PC-3 (cell line): ENCODE data around the gene ARPIN. TPM values are rescaled to one million over a fixed set of nuclear protein-coding genes. Genes with fewer than 3 reads are reported as not detected.

ENCODE experiments used
- ATAC-seq: fragments of 200-7000 bp; cut with Tn5 transposase; 2 replicates; pipeline ENCODE4 v1.9.1; 2020; ENCODE audit warnings: mild to moderate bottlenecking, moderate library complexity
- BruUV-seq: library from RNA; stranded (reverse); fragments of 400-500 nt; replicated peaks from 2 replicates; lab custom pipeline; 2021; lab: Mats Ljungman, UMichigan
- CTCF ChIA-PET: fragments of 300-600 bp; sonication (Branson Sonifier 250); formaldehyde crosslinking; loops from one replicate; lab custom pipeline; 2022; ENCODE audit warnings: antibody characterized with exemption; lab: Charles Lee
- POLR2A ChIA-PET: fragments of 300-600 bp; sonication (Branson Sonifier 250); formaldehyde crosslinking; loops from one replicate; lab custom pipeline; 2022; ENCODE audit warnings: antibody characterized with exemption; ENCODE audit not compliant: unreplicated experiment; lab: Charles Lee
- DNase-seq: peaks from one replicate; pipeline ENCODE4 v3.0.0-alpha.2; 2015
- H2AFZ ChIP-seq: fragments of 300-600 bp; sonication (generic); 2 replicates; pipeline ENCODE4 v1.6.0; 2016; ENCODE audit warnings: antibody characterized with exemption, low read length
- H3F3A ChIP-seq: fragments of 300-600 bp; sonication (generic); one replicate; pipeline ENCODE4 v1.6.0; 2017; ENCODE audit warnings: antibody characterized with exemption, low read length, control low read depth, mild to moderate bottlenecking; ENCODE audit not compliant: unreplicated experiment
- H3K27ac ChIP-seq: fragments of 300-600 bp; sonication (generic); 2 replicates; pipeline ENCODE4 v1.5.1; 2016; ENCODE audit warnings: mild to moderate bottlenecking, low read length
- H3K27me3 ChIP-seq: fragments of 300-600 bp; sonication (generic); 2 replicates; pipeline ENCODE4 v1.6.1; 2016; ENCODE audit warnings: low read length, mixed read lengths
- H3K36me3 ChIP-seq: fragments of 300-600 bp; sonication (generic); 2 replicates; pipeline ENCODE4 v1.6.1; 2016; ENCODE audit warnings: low read depth, mixed run types, low read length, mixed read lengths
- H3K4me1 ChIP-seq: fragments of 300-600 bp; sonication (generic); 2 replicates; pipeline ENCODE4 v1.5.1; 2016; ENCODE audit warnings: low read length; ENCODE audit not compliant: insufficient read depth
- H3K4me2 ChIP-seq: fragments of 300-600 bp; sonication (generic); 2 replicates; pipeline ENCODE4 v1.6.0; 2016; ENCODE audit warnings: low read length
- H3K4me3 ChIP-seq: fragments of 300-600 bp; sonication (generic); 2 replicates; pipeline ENCODE4 v1.5.1; 2016; ENCODE audit warnings: mild to moderate bottlenecking, low read length, mixed read lengths
- H3K79me2 ChIP-seq: fragments of 300-600 bp; sonication (generic); 2 replicates; pipeline ENCODE4 v1.6.1; 2017; ENCODE audit warnings: low read length, mixed read lengths
- H3K9ac ChIP-seq: fragments of 300-600 bp; sonication (generic); 2 replicates; pipeline ENCODE4 v1.6.0; 2016; ENCODE audit warnings: mild to moderate bottlenecking, low read length
- H3K9me2 ChIP-seq: fragments of 300-600 bp; sonication (generic); replicated peaks from 2 replicates; pipeline ENCODE4 v1.6.1; 2016; ENCODE audit warnings: mixed run types, low read length, mixed read lengths
- H3K9me3 ChIP-seq: fragments of 300-600 bp; sonication (generic); 2 replicates; pipeline ENCODE4 v1.6.1; 2016; ENCODE audit warnings: low read length, mixed read lengths
- H4K20me1 ChIP-seq: fragments of 300-600 bp; sonication (generic); 2 replicates; pipeline ENCODE4 v1.6.1; 2016; ENCODE audit warnings: low read length, mixed read lengths
- CTCF ChIP-seq: fragments of 300-600 bp; sonication (generic); conservative IDR thresholded peaks from 2 replicates; pipeline ENCODE4 v1.5.1; 2017; ENCODE audit warnings: antibody characterized with exemption, low read depth, mild to moderate bottlenecking, low read length
- EZH2 ChIP-seq: fragments of 300-600 bp; sonication (generic); IDR thresholded peaks from one replicate; pipeline ENCODE4 v1.6.1; 2017; ENCODE audit warnings: antibody characterized with exemption, mild to moderate bottlenecking, low read length; ENCODE audit not compliant: unreplicated experiment
- EZH2phosphoT487 ChIP-seq: fragments of 300-600 bp; sonication (generic); IDR thresholded peaks from 2 replicates; pipeline ENCODE4 v1.6.1; 2018; ENCODE audit warnings: mild to moderate bottlenecking, antibody characterized with exemption, low read length, borderline replicate concordance
- intact Hi-C: fragments of 100-400 bp; cut with micrococcal nuclease; formaldehyde crosslinking; loops from 2 replicates; pipeline ENCODE4 v1.9.0; 2023
- total RNA-seq: library from RNA; depleted of rRNA; stranded (reverse); fragments of >200 nt; gene quantifications from 2 replicates; pipeline ENCODE4 v1.2.3, GENCODE V29; 2014

ARPIN gene
- total RNA-seq, 1 experiment from 2014 or later = 8.0 TPM

GRCh38 chr15:89851673-89852341 is 60.9 kb downstream of the ARPIN start:
- TF ChIP-seq CTCF (no peak), EZH2 (no peak), EZH2phosphoT487 (no peak)
- DNase-seq (peak; percentile 54), ATAC-seq (peak; percentile 51)
- no peak overlapping the region for H3K4me3 ChIP-seq
- H4K20me1 ChIP-seq = no peaks in the 10 kb centered on the region
- H3K27me3 ChIP-seq = no peaks in the 10 kb centered on the region
- peaks cover 8% of the 10 kb centered on the region for H3K36me3 ChIP-seq
- H2AFZ ChIP-seq = 0 out of 2 replicates have a peak overlapping the region, but pooled peaks have one; percentile 3
- peak overlapping the region; percentile 31 for H3K4me2 ChIP-seq
- peaks cover 22% of the 10 kb centered on the region for H3K79me2 ChIP-seq
- ChIA-PET CTCF (no interaction called here), POLR2A (interaction anchor here (0.9 kb wide), 1 partner anchor 23 kb away, joined by 5 read pairs; no protein-coding TSS in a partner anchor)
- H3K4me1 ChIP-seq = peaks cover 62% of the 10 kb centered on the region
- H3F3A ChIP-seq = peaks cover 21% of the 10 kb centered on the region
- BruUV-seq = no TSS peak
- intact Hi-C loops = no loop called here
- H3K9me2 ChIP-seq = no peaks in the 10 kb centered on the region
- H3K27ac ChIP-seq = peak overlapping the region; percentile 100
- no peaks in the 10 kb centered on the region for H3K9me3 ChIP-seq
- H3K9ac ChIP-seq = peak overlapping the region; percentile 41

DNA sequence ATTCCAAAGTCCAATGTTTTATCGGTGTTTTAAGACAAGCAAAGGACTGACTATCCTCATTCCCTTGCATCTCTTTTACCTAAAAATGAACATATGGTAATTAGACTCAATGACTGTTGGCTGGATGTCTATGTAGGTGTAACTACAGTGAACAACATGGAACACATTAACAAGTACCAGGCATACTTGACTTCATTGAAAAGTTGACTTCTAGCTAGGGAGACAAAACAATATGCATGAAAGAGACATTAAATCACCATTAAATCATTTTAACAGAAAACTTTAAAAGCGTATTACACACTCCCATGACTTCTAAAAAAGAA is 63.8 kb downstream of the ARPIN start:
- Histone ChIP-seq H3F3A (peaks cover 34% of the 10 kb centered on the region), H3K9ac (peak overlapping the region; percentile 88), H3K79me2 (peaks cover 23% of the 10 kb centered on the region), H3K9me3 (no peaks in the 10 kb centered on the region), H4K20me1 (no peaks in the 10 kb centered on the region), H3K4me2 (peak overlapping the region; percentile 78), H3K4me1 (peaks cover 87% of the 10 kb centered on the region), H3K4me3 (peak overlapping the region; percentile 49; the same call in 1 of the 2 replicates), H3K36me3 (peaks cover 8% of the 10 kb centered on the region), H3K27ac (peak overlapping the region; percentile 100), H2AFZ (no peak overlapping the region), H3K27me3 (no peaks in the 10 kb centered on the region), H3K9me2 (no peaks in the 10 kb centered on the region)
- CTCF ChIA-PET = interaction anchor here (1.1 kb wide), 1 partner anchor 88 kb away, joined by 3 read pairs; no protein-coding TSS in a partner anchor
- no peak; the same call in 1 of the 2 replicates for ATAC-seq
- POLR2A ChIA-PET = no interaction called here
- no TSS peak for BruUV-seq
- no peak for TF ChIP-seq CTCF
- TF ChIP-seq EZH2phosphoT487 = no peak
- no peak for TF ChIP-seq EZH2
- DNase-seq = no peak
- intact Hi-C loops = no loop called here

- Histone ChIP-seq H2AFZ (no peak overlapping the region), H3K9ac (peak overlapping the region; percentile 88)
- intact Hi-C loops = no loop called here
These were observed 65.7 kb downstream of the ARPIN start for GRCh38 chr15:89847101-89847500.

More at GRCh38 chr15:89847101-89847500, 65.7 kb downstream of the ARPIN start:
- ChIA-PET CTCF (interaction anchor here (1.1 kb wide), 1 partner anchor 28 kb away, joined by 19 read pairs; no protein-coding TSS in a partner anchor), POLR2A (no interaction called here)
- Histone ChIP-seq H3F3A (peaks cover 29% of the 10 kb centered on the region), H3K9me3 (no peaks in the 10 kb centered on the region), H4K20me1 (no peaks in the 10 kb centered on the region), H3K4me2 (peak overlapping the region; percentile 78; the same call in 1 of the 2 replicates), H3K27me3 (no peaks in the 10 kb centered on the region), H3K27ac (peak overlapping the region; percentile 100), H3K9me2 (no peaks in the 10 kb centered on the region), H3K79me2 (peaks cover 27% of the 10 kb centered on the region), H3K36me3 (peaks cover 8% of the 10 kb centered on the region), H3K4me3 (no peak overlapping the region), H3K4me1 (peaks cover 80% of the 10 kb centered on the region)
- DNase-seq (no peak), ATAC-seq (no peak)
- TF ChIP-seq EZH2phosphoT487 (no peak), CTCF (no peak), EZH2 (no peak)
- BruUV-seq = no TSS peak
